GM18517 (cell line): ENCODE measurements around the gene IMPDH1.

Experiments used
- ATAC-seq: cut with Tn5 transposase; IDR thresholded peaks from one replicate; pipeline ENCODE4 v1.9.1; 2021; ENCODE audit warnings: mild to moderate bottlenecking, moderate library complexity; ENCODE audit not compliant: unreplicated experiment

The IMPDH1 gene

DNA sequence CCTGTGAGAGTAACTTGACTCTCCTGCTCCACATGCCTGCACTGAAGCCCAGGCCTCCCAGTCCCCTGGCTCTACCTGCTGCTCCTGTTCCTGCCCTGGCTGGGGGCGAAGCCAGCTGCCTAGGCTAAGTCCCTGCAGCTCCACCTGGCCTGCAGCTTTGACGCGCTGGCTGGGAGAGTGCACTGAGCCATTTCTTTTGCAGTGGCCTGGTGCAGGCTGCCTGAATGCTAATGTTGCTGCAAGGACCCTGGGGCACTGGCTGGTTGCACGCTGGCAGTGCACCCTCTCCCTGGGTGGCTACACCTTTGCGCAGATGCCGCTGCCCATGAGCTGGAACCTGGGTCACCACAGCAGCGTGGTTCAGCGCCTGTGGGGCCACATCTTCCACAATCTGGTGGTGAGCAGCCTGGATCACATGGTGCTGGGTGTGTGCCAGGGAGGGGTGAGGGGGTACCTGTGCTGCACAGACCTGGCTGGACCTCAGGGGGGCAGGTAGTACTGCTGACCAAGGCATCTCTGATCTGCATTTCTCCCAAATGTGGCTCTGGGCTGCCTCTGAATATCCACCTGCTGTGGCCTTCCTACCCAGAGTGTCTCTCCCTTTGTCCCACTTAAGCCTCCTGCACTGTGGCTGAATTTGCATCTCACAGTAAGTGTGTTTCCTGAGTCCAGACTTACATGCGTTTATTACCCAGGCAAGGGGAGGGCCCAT, 20.0 kb downstream of the IMPDH1 start:
- no peak for ATAC-seq

DNA sequence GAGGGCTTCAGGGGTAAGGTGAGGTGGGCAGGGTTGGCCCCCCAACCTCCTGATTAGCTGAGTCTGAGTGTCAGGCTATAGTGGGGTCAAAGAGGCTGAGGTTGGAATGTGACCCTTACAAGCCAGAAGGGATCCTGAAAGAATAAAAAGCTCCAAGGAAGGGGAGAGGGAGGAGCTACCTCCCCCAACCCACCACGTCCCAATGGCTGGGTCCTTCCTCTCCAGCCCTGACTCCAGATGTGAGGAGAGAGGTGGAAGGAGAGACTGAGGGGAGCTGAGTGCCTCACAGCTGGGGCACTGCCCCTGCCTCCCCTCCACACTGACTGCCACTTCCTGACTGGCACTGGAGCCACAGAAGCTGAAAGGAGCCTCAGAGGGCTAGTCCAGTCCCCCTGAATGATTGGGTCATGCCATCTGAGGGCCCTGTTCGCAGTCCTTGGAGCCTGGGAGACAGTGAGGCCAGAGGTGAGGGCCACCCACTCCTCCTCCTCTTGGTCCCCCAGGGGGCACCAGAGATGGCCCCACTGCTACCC, 20.6 kb downstream of the IMPDH1 start:
- no peak for ATAC-seq

DNA sequence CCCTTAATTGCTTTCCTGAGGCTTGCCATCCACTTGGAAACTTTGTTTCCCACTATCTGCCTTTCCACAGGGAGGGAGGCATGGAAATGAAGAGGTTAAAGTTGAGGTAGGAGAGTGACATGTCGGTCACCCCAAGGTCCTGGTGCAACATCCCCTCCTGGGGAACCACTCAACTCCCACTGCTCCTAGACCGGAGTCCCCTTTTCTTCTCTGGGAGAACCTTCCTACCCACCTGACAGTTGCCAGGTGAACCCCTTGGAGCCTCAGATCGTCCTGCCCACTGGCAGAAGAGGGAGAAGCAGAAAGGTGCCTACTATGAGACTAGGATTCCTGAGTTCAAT, 21.7 kb downstream of the IMPDH1 start:
- ATAC-seq: no peak

DNA sequence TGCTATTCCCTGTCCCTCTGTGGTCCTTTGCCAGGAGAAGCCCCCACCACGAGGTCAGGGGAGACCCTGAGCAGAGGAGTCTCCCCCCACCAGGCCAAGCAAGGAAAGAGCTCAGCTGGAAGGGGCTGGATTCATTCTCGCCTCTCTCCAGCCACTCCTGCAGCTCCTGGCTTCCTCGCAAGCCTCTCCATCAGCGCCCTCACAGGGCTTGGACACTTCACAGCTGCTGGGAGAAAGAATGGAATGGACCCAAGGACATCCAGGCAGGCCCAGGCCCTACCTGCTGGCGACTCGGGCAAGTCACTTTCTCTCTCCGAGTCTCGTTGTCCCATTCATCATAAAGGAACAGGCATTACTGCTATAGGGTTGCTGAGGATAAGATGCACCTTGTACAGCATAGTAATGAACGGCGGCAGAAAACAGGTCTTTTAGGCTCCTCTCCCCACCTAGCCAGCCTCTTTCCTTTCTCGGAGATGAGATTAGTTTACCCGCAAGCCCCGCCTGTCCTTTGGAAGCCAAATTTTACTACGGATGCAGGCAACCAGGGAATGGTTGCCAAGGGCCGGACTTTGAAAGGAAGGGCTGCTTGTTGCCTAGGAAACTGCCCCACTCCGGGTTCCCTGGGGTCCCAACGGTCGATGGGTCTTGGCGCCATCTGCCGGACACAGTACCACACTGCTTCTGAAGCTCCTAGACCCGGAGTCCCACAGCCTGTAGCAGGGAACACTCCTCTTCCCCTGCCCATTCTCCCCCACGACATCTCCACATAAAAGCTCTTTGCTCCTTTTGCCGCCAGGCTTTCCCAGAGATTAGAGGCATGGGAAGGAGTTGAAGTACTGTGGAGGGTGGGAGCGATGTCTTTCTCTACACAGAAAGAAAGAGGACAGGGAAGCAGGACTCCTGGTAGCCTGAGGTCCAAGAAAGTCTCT, 22.3 kb downstream of the IMPDH1 start:
- no peak for ATAC-seq

DNA sequence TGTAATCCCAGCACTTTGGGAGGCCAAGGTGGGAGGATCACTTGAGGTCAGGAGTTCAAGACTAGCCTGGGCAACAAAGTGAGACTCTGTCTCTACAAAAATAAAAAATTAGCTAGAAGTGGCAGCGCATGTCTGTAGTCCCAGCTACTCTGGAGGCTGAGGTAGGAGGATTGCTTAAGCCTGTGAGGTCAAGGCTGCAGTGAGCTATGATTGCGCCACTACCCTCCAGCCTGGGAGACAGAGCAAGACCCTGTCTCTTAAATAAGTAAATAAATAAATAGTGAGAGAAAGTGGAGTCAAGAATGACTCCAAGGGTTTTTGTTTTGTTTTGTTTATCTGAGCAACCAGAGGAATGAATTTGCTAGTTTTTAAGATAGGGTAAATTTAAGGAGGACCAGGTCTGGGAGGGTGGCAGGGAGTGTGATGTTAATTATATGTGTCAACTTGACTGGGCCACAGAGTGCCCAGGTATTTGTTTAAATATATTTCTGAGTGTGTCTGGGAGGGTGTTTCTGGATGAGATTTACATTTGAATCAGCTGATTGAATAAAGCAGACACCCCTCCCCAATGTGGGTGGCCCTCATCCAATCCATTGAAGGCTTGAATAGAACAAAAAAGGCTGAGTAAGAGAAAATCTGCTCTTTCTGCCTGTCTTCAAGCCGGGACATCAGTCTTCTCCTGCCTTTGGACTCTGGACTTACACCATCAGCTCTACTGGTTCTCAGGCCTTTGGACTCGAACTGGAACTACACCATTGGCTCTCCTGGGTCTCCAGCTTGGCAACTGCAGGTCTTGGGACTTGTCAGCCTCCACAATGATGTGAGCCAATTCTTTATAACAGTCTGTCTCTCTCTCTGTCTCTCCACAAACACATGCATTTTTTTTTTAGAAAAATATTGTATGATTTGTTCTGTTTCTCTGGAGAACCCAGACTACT, 23.5 kb downstream of the IMPDH1 start:
- no peak for ATAC-seq

DNA sequence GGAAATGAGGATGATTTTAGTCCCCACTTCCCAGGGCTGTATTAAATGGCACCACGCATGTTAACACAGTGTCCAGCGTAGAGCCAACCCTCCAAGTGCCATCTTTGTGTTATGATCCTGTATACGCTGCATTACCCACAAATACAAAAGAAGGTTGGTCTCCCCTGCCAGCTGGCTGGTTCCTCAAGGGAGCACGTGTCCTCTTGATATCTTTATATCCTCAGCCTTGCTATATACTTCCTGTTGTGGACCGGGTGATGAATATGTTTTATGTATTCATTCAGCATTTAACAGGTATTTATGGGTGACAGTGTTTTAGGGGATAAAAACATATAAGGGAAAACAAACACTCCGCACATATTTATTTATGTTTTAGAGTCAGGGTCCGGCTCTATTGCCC, 25.1 kb downstream of the IMPDH1 start:
- no peak for ATAC-seq

DNA sequence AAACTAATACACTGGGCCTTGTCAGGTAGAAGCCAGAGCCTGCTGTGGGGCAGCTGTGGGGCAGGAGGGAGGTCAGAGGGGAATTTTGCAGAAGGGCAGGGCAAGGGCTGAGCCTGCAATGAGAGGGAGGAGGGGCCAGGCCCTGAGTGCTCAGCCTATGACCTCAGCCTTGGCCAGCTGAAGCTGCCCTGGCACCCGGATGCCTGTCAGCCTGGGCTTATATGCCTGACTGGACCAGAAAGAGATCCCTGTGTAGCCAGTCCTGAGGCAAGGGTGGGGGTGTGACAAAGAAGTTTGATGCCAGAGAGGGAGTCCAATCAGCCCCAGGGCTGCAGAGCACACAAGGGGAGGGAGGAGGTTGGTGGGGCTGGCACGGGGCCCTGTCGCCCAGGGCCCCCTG, 26.0 kb downstream of the IMPDH1 start:
- ATAC-seq: no peak

DNA sequence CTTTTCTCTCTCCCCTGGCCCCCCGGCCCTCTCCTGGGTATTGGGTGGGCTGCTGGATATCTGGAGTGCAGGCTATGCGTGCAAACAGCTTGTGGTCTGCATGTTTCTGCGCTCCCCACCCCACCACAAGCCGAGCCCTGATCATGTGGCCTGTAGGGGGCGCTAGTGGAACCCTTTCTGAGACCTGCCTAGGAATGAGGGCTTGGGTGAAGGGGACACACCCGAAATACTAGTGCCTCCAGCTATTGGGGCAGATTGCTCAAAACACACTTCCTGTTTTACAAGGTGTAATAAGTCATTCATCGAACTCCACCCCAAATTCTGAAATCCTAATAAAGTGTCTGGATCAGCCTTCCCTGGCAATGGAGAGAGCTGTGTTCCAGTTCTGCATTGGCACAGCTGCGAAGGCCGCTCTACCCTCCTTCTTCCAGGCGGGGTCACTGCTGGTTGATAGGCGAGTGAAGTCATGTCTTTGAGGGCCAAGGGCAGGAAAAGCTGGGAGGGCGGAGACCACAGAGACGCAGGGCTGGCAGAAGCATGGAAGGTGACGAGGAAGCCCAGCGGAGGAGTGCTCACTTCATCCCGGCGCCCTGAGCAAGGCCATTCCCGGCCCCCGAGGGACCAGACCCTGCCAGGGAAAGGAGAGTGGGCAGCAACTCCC, 28.5 kb downstream of the IMPDH1 start:
- no peak for ATAC-seq

DNA sequence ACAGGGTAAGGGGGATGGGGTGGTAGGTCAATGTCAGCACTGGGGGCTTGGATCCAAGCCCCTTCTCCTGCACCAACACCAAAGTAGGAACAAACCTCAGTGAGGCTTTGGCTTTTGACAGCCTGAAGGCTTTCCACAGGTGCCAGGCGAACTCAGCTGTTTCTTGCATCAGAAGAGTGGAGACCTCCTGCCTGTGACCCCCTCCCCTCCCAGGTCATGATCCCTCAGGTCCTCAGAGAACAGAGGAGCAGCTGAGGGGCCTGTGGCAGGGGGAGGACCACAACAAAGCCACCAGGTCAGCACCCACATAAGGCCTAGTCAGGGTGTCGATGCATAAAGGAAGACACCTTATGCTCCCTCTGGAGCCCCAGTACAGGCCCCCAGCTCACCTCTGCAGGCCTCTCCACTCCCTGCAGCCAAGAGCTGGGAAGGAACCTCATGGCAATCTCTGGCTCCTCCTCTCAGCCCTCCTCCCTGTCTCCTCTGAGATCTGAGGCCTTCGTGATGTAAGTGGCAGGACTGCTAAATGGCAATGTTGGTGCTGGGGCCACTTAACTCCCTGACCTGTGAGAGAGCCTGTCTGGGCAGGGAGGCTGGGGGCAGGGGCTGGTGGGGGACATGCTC, 29.2 kb downstream of the IMPDH1 start:
- no peak for ATAC-seq

DNA sequence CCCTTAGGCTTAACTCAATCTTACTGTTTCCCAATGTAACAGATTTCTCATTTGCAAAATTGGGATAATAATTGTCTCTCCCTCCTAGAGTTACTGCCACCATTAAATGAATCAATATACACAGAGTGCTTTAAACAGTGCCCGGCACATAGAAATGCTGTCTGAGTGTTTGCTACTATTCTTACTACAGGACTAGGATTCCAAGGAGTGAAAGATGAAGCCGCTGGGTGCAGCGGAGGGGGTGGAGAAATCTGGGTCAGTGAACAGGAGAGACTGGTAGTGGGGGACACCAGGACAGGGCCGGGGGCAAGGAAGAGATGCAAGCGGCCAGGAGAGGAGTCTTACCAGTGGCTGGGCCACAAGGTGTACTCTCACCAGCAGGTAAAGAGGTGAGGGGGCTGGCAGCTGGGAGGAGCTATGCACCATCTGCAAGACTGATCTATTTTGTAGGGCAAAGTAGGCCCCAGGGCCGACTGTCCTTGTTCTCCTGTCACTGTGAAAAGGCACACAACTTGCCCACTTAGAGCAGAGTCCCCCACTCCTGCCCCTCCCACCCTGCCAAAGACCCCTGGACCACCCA, 29.8 kb downstream of the IMPDH1 start:
- no peak for ATAC-seq

DNA sequence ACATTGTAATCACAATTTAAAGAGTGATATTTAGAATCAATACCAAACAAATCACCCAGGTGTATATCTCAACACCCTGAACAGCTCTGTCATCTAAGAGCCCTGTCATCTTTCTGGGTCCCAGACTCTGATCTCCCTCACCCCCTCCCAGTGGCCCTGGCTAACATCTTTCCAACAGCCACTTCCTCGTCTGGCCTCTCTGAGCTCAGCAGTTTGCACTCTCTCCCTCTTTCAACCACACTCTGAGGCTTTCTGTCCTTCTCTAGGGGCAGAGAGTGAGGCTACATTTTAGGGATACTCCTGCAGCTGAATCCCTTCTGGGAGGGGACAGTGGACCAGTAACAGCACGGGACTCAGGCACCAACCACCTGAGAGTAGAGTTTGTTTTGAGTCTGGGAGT, 31.1 kb downstream of the IMPDH1 start:
- no peak for ATAC-seq

DNA sequence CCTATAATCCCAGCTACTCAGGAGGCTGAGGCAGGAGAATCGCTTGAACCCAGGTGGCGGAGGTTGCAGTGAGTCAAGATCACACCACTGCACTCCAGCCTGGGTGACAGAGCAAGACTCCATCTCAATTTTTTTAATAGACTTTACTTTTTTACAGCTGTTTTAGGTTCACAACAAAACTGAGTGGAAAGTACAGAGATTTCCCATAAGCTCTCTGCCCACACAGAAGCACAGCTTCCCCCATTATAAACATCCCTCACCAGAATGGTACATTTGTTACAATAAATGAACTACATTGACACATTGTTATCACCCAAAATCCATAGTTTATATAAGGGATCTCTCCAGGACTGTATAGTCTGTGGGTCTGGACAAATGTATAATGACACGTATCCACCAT, 33.7 kb downstream of the IMPDH1 start:
- no peak for ATAC-seq

DNA sequence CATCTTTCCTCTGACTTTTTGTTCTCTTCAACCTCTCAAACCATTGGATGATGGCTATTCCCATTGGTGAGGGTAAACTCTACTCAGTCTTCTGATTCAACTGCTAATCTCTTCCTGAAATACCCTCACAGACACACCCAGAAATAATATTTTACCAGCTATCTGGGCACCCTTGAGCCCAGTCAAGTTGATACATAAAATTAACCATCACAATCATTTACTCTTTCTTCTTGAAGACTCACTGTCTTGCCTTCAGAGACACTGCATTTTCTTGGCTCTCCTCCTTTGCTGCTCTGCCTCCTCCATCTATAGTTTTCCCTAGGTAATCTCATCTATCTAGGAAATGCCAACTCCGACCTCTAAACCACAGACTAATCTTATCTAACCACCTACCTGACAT, 35.7 kb downstream of the IMPDH1 start:
- no peak for ATAC-seq

DNA sequence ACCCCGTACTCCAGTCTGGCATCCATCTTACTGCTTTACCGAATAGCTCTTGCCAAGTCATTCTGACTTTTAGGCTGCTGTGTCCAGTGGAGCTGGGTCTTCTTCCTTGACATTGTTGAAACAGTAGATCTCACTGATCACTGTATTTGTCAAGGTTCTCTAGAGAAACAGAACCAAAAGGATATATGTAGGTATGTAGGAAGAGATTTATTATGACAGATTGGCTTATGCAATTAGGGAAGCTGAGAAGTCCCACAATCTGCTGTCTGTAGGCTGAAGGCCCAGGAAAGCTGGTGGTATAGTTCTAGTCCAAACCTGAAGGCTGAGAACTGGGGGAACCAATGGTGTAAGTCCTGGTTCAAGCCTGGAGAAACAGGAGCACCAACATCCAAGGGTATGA, 36.2 kb downstream of the IMPDH1 start:
- ATAC-seq: no peak

DNA sequence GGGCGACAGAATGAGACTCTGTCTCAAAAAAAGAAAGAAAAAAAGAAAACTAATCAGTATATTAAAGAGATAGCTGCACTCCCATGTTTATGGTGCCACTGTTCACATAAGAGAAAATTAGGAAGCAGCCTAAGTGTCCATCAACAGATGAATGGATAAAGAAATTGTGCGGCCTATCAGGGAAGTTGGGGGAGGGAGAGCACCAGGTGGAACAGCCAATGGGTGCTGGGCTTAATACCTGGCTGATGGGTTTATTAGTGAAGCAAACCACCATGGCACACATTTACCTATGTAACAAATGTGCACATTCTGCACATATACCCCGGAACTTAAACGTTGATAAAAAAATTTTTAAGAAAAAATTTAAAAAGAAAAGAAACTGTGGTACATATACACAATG, 39.3 kb downstream of the IMPDH1 start:
- ATAC-seq: no peak

DNA sequence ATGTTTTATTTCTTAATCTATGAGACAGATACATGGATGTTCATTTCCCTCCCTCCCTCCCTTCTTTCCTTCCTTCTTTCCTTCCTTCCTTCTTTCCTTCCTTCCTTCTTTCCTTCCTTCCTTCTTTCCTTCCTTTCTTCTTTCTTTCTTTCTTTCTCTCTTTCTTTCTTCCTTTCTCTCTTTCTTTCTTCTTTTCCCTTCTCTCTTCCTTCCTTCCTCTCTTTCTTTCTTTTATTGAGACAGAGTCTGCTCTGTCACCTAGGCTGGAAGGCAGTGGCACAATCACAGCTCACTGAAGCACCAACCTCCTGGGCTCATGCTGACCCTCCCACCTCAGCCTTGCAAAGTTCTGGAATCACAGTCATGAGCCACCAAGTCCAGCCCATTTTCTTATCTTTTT, 42.8 kb downstream of the IMPDH1 start:
- ATAC-seq: no peak

DNA sequence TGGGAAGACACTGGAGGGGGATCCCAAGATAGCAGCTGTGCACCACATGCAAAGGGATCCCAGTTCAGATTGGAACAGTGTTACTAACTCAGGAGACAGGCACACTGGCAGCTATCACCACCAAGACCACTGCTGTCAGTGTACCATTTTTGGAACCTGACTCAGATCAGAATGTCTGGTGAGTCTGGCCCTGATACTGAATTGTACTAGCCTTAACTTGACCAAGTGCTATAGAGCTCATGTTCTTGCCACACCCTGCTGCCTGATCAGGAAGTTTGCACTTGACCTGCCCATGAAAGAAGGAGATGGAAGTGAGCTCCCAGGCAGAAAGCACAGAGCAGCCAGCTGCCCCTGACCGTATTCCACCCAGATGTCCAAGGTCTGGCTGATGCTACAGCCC, 43.5 kb downstream of the IMPDH1 start:
- ATAC-seq: no peak

DNA sequence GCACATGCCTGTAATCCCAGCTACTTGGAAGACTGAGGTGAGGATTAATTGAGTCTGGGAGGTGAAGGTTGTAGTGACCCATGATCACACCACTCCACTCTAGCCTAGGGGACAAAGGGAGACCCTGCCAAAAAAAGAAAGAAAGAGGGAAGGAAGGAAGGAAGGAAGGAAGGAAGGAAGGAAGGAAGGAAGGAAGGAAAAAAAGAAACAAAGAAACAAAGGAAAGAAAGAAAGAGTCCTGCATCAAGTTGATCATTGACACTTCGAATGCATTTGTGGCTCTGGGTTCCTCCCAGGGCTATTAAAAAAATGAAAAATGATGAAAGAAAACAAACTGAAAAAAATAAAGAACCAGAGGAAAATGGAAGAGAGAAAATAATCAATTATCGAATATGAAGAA, 44.4 kb downstream of the IMPDH1 start:
- ATAC-seq: no peak

DNA sequence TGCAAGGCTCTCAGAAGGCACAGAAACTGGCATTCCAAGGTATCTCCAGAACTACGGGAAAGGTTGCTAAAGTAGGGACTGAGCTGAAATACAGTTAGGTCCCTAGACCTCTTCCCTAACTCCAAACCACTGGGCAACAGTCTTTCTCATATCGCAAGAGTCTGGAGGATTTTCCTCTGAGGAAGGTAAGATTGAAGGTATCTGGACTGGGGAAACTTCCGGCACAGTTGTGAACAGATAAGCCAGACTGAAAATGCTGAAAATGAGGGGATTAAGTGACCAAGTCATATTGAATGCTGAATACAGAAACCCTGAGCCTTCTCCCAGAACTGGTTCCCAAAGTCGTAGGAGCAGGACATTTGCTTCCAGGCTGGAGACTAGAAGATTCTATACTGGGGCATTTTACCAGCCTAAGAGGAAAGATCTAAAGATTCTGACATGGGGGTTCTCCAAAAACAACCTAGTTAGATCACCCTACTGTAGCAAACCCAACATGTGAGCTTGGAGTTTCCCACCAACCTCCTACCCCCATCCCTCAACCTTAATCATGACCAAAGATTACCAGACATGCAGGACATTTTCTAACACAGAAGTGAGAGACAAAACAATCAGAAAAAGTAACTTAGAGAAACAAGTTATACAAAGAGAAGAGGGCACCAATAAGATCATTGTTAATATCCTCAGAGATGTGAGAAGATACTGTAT, 45.5 kb downstream of the IMPDH1 start:
- ATAC-seq: no peak
